H9 (cell line): ENCODE data around the gene ASXL3. TPM values are rescaled to one million over a fixed set of nuclear protein-coding genes. Genes with fewer than 3 reads are reported as not detected.

ENCODE experiments used
- DNase-seq: peaks from one replicate; pipeline ENCODE4 v3.0.0-alpha.2; 2017
- H2AFZ ChIP-seq: one replicate; pipeline ENCODE4 v1.6.1; 2013; ENCODE audit warnings: mild to moderate bottlenecking, low read length, control low read depth, moderate library complexity
- H2AK5ac ChIP-seq: 2 replicates; pipeline ENCODE4 v1.6.1; 2013; ENCODE audit warnings: low read length, control low read depth, mixed read lengths; ENCODE audit not compliant: insufficient read length
- H2BK120ac ChIP-seq: one replicate; pipeline ENCODE4 v1.6.1; 2013; ENCODE audit warnings: low read depth, mild to moderate bottlenecking, low read length, control low read depth, inconsistent platforms; ENCODE audit not compliant: poor library complexity, severe bottlenecking
- H2BK12ac ChIP-seq: 2 replicates; pipeline ENCODE4 v1.6.1; 2013; ENCODE audit warnings: low read length, control low read depth, mixed read lengths, low read depth; ENCODE audit not compliant: insufficient read length
- H2BK15ac ChIP-seq: 2 replicates; pipeline ENCODE4 v1.6.1; 2013; ENCODE audit warnings: low read depth, low read length, control low read depth
- H2BK20ac ChIP-seq: one replicate; pipeline ENCODE4 v1.6.1; 2013; ENCODE audit warnings: low read depth, mild to moderate bottlenecking, low read length, control low read depth, inconsistent platforms; ENCODE audit not compliant: poor library complexity, severe bottlenecking
- H2BK5ac ChIP-seq: 2 replicates; pipeline ENCODE4 v1.6.1; 2013; ENCODE audit warnings: low read length, control low read depth, mixed read lengths; ENCODE audit not compliant: insufficient read length
- H3K14ac ChIP-seq: 2 replicates; pipeline ENCODE4 v1.6.1; 2013; ENCODE audit warnings: low read length, control low read depth; ENCODE audit not compliant: insufficient read depth
- H3K18ac ChIP-seq: 2 replicates; pipeline ENCODE4 v1.6.1; 2013; ENCODE audit warnings: low read depth, mild to moderate bottlenecking, mixed read lengths, low read length, control low read depth; ENCODE audit not compliant: insufficient read length
- H3K23ac ChIP-seq: 2 replicates; pipeline ENCODE4 v1.6.1; 2013; ENCODE audit warnings: low read length, control low read depth, mixed read lengths, low read depth; ENCODE audit not compliant: insufficient read length
- H3K23me2 ChIP-seq: 2 replicates; pipeline ENCODE4 v1.6.1; 2013; ENCODE audit warnings: low read depth, mild to moderate bottlenecking, mixed read lengths, low read length, control low read depth; ENCODE audit not compliant: insufficient read length, poor library complexity, severe bottlenecking
- H3K27ac ChIP-seq: 2 replicates; pipeline ENCODE4 v1.5.1; 2013; ENCODE audit warnings: low read length, control low read depth, mixed read lengths, low read depth; ENCODE audit not compliant: insufficient read length
- H3K27me3 ChIP-seq: 2 replicates; pipeline ENCODE4 v1.6.1; 2013; ENCODE audit warnings: low read length, control low read depth, inconsistent platforms; ENCODE audit not compliant: insufficient read depth
- H3K4ac ChIP-seq: 2 replicates; pipeline ENCODE4 v1.6.1; 2013; ENCODE audit warnings: low read depth, mild to moderate bottlenecking, control low read depth, inconsistent platforms, low read length, moderate library complexity
- H3K4me1 ChIP-seq: 2 replicates; pipeline ENCODE4 v1.6.1; 2013; ENCODE audit warnings: low read length, control low read depth, inconsistent platforms; ENCODE audit not compliant: insufficient read depth
- H3K4me2 ChIP-seq: 2 replicates; pipeline ENCODE4 v1.6.1; 2013; ENCODE audit warnings: low read length, control low read depth, mixed read lengths; ENCODE audit not compliant: insufficient read length, insufficient read depth
- H3K56ac ChIP-seq: 2 replicates; pipeline ENCODE4 v1.6.1; 2013; ENCODE audit warnings: low read depth, mild to moderate bottlenecking, mixed read lengths, low read length, control low read depth; ENCODE audit not compliant: insufficient read length
- H3K79me1 ChIP-seq: 2 replicates; pipeline ENCODE4 v1.6.1; 2013; ENCODE audit warnings: low read depth, mild to moderate bottlenecking, moderate library complexity, low read length, control low read depth, inconsistent platforms; ENCODE audit not compliant: insufficient read depth, poor library complexity, severe bottlenecking
- H3K79me2 ChIP-seq: 2 replicates; pipeline ENCODE4 v1.6.1; 2013; ENCODE audit warnings: low read length, control low read depth, inconsistent platforms; ENCODE audit not compliant: insufficient read depth
- H3K9ac ChIP-seq: 2 replicates; pipeline ENCODE4 v1.6.1; 2013; ENCODE audit warnings: low read length, control low read depth, mixed read lengths; ENCODE audit not compliant: insufficient read length; ENCODE audit errors: extremely low read depth
- H3K9me3 ChIP-seq: one replicate; pipeline ENCODE4 v1.6.1; 2013; ENCODE audit warnings: low read depth, low read length, inconsistent platforms; ENCODE audit not compliant: control insufficient read depth
- H3T11ph ChIP-seq: one replicate; pipeline ENCODE4 v1.6.1; 2013; ENCODE audit warnings: mild to moderate bottlenecking, low read length, control low read depth, inconsistent platforms
- H4K20me1 ChIP-seq: one replicate; pipeline ENCODE4 v1.6.1; 2013; ENCODE audit not compliant: control insufficient read depth, insufficient read length, insufficient read depth
- H4K5ac ChIP-seq: 2 replicates; pipeline ENCODE4 v1.6.1; 2013; ENCODE audit warnings: low read depth, mild to moderate bottlenecking, mixed read lengths, low read length, control low read depth; ENCODE audit not compliant: insufficient read length
- H4K8ac ChIP-seq: replicated peaks from 2 replicates; pipeline ENCODE4 v1.6.1; 2013; ENCODE audit warnings: low read length, control low read depth, mixed read lengths, low read depth; ENCODE audit not compliant: insufficient read length
- H4K91ac ChIP-seq: 2 replicates; pipeline ENCODE4 v1.6.1; 2013; ENCODE audit warnings: low read depth, mild to moderate bottlenecking, moderate library complexity, mixed read lengths, low read length, control low read depth; ENCODE audit not compliant: insufficient read length
- H3K27ac Mint-ChIP-seq, 3 experiments: 2 replicates in 2 of 3; 3 replicates in 1 of 3; pipeline ENCODE4 v1.8.0; 2020 to 2021; ENCODE audit warnings: mixed read lengths in 3 of 3, mild to moderate bottlenecking in 1 of 3, moderate library complexity in 1 of 3
- H3K27me3 Mint-ChIP-seq: 2 replicates; pipeline ENCODE4 v1.8.0; 2021; ENCODE audit warnings: low read depth, mild to moderate bottlenecking, moderate library complexity, mixed read lengths
- H3K36me3 Mint-ChIP-seq, 3 experiments: 2 replicates in 2 of 3; 3 replicates in 1 of 3; pipeline ENCODE4 v1.8.0; 2020 to 2021; ENCODE audit warnings: low read depth in 3 of 3, mixed read lengths in 3 of 3; ENCODE audit not compliant: insufficient read depth in 1 of 3
- H3K4me1 Mint-ChIP-seq, 2 experiments: 2 replicates each; pipeline ENCODE4 v1.8.0; 2020; ENCODE audit warnings: mixed read lengths in 2 of 2
- H3K4me3 Mint-ChIP-seq, 2 experiments: 2 replicates in 1 of 2; 3 replicates in 1 of 2; pipeline ENCODE4 v1.8.0; 2020 to 2021; ENCODE audit warnings: mild to moderate bottlenecking in 2 of 2, mixed read lengths in 2 of 2, moderate library complexity in 1 of 2
- H3K9me3 Mint-ChIP-seq, 2 experiments: 2 replicates in 1 of 2; 3 replicates in 1 of 2; pipeline ENCODE4 v1.8.0; 2020; ENCODE audit warnings: mild to moderate bottlenecking in 2 of 2, mixed read lengths in 2 of 2, moderate library complexity in 1 of 2
- WGBS: extraction: QIAGEN DNeasy Blood & Tissue Kit; methylation state at CpG from one replicate; pipeline ENCODE4 v1.1.7; 2013; ENCODE audit warnings: missing lambda C conversion rate, low lambda C conversion rate, mixed read lengths; ENCODE audit not compliant: insufficient read length; ENCODE audit errors: extremely low coverage; 5-methylcytosine and 5-hydroxymethylcytosine counted together
- total RNA-seq: library from RNA; stranded (reverse); gene quantifications from 2 replicates; pipeline ENCODE4 v1.2.1, GENCODE V29; 2021
- TF ChIP-seq, protein P1 (sequence below): fragments of 200-600 bp; sonication (generic); conservative IDR thresholded peaks from 3 replicates; pipeline ENCODE4 v1.8.0; 2021; ENCODE audit warnings: antibody characterized with exemption, mild to moderate bottlenecking

ASXL3 gene
- total RNA-seq, 1 experiment from 2014 or later, result 0.35 TPM

DNA sequence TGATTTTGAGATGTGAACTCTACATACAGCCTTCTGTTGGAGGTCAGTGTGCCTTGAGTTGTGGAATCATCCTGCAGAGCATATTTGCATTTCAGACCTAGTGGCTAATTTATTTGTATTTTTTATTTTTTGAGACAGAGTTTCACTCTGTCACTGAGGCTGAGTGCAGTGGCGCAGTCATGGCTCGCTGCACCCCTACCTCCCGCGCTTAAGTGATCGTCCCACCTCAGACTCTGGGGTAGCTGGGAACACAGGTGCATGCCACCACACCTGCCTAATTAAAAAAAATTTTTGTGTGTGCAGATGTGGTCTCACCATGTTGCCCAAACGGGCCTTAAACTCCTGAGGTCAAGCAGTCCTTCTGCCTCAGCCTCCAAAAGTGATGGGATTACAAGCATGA lies 104.4 kb downstream of the ASXL3 start:
- H2BK20ac ChIP-seq, result no peak overlapping the region
- no peaks in the 10 kb centered on the region for H3K27me3 ChIP-seq
- TF ChIP-seq, protein P1, sequence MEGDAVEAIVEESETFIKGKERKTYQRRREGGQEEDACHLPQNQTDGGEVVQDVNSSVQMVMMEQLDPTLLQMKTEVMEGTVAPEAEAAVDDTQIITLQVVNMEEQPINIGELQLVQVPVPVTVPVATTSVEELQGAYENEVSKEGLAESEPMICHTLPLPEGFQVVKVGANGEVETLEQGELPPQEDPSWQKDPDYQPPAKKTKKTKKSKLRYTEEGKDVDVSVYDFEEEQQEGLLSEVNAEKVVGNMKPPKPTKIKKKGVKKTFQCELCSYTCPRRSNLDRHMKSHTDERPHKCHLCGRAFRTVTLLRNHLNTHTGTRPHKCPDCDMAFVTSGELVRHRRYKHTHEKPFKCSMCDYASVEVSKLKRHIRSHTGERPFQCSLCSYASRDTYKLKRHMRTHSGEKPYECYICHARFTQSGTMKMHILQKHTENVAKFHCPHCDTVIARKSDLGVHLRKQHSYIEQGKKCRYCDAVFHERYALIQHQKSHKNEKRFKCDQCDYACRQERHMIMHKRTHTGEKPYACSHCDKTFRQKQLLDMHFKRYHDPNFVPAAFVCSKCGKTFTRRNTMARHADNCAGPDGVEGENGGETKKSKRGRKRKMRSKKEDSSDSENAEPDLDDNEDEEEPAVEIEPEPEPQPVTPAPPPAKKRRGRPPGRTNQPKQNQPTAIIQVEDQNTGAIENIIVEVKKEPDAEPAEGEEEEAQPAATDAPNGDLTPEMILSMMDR, result no peak
- H4K20me1 ChIP-seq, result no peaks in the 10 kb centered on the region
- no peak for DNase-seq
- Mint-ChIP-seq H3K4me3 (no peak overlapping the region), H3K27me3 (no peaks in the 10 kb centered on the region), H3K4me1 (no peaks in the 10 kb centered on the region), H3K9me3 (no peaks in the 10 kb centered on the region), H3K36me3 (no peaks in the 10 kb centered on the region), H3K27ac (no peak overlapping the region)
- no peak overlapping the region for H4K5ac ChIP-seq
- no peaks in the 10 kb centered on the region for H3K79me2 ChIP-seq
- no peak overlapping the region for H2BK120ac ChIP-seq
- H3K9ac ChIP-seq, result no peak overlapping the region
- no peaks in the 10 kb centered on the region for H3K23me2 ChIP-seq
- H3T11ph ChIP-seq, result no peak overlapping the region
- no peaks in the 10 kb centered on the region for H3K79me1 ChIP-seq
- H3K4me1 ChIP-seq, result no peaks in the 10 kb centered on the region
- no CpG with 5 or more reads among the region's 6 CpGs for WGBS
- no peak overlapping the region for H2AFZ ChIP-seq
- no peaks in the 10 kb centered on the region for H3K9me3 ChIP-seq
- no peak overlapping the region for H2AK5ac ChIP-seq
- no peak overlapping the region for H2BK12ac ChIP-seq
- H3K56ac ChIP-seq, result no peak overlapping the region
- no peak overlapping the region for H3K27ac ChIP-seq
- H3K14ac ChIP-seq, result no peak overlapping the region
- H4K8ac ChIP-seq, result no peak overlapping the region
- no peak overlapping the region for H2BK5ac ChIP-seq
- no peak overlapping the region for H4K91ac ChIP-seq
- no peak overlapping the region for H3K4me2 ChIP-seq
- H3K23ac ChIP-seq, result no peak overlapping the region
- H3K4ac ChIP-seq, result no peak overlapping the region
- no peak overlapping the region for H3K18ac ChIP-seq
- no peak overlapping the region for H2BK15ac ChIP-seq
